Astrocyte (in vitro differentiated cells and primary cell): ENCODE measurements around the gene GCDH. TPM values are rescaled to one million over a fixed set of nuclear protein-coding genes. Genes with fewer than 3 reads are reported as not detected.

ENCODE experiments used
- DNase-seq: peaks from one replicate; pipeline ENCODE4 v3.0.0-alpha.2; 2010; ENCODE audit warnings: low read depth
- FAIRE-seq: peaks from 2 replicates; lab custom pipeline; 2011; peaks lifted over from hg19 to GRCh38; lab: Jason Lieb, UNC
- H2AFZ ChIP-seq: 2 replicates; pipeline ENCODE4 v1.6.0; 2012; ENCODE audit warnings: low read depth, low read length, inconsistent platforms
- H3K27ac ChIP-seq: 2 replicates; pipeline ENCODE4 v1.5.1; 2011; ENCODE audit warnings: low read depth, low read length, inconsistent platforms
- H3K27me3 ChIP-seq: 2 replicates; pipeline ENCODE4 v1.6.0; 2011; ENCODE audit warnings: low read length, inconsistent platforms; ENCODE audit not compliant: insufficient read depth
- H3K36me3 ChIP-seq: 2 replicates; pipeline ENCODE4 v1.5.1; 2011; ENCODE audit warnings: low read length, inconsistent platforms; ENCODE audit not compliant: insufficient read depth
- H3K4me1 ChIP-seq: 2 replicates; pipeline ENCODE4 v1.5.1; 2011; ENCODE audit warnings: low read length, inconsistent platforms; ENCODE audit not compliant: insufficient read depth
- H3K4me2 ChIP-seq: 2 replicates; pipeline ENCODE4 v1.6.0; 2012; ENCODE audit warnings: low read length, inconsistent platforms
- H3K4me3 ChIP-seq: 2 replicates; pipeline ENCODE4 v1.5.1; 2011; ENCODE audit warnings: low read depth, mild to moderate bottlenecking, low read length, inconsistent platforms; ENCODE audit not compliant: insufficient read depth
- H3K79me2 ChIP-seq: 2 replicates; pipeline ENCODE4 v1.6.0; 2012; ENCODE audit warnings: mild to moderate bottlenecking, low read length, inconsistent platforms; ENCODE audit not compliant: insufficient read depth
- H3K9ac ChIP-seq: 2 replicates; pipeline ENCODE4 v1.6.0; 2012; ENCODE audit warnings: mild to moderate bottlenecking, low read length, inconsistent platforms
- H3K9me3 ChIP-seq: 2 replicates; pipeline ENCODE4 v1.5.1; 2012; ENCODE audit warnings: low read depth, mild to moderate bottlenecking, low read length, inconsistent platforms; ENCODE audit not compliant: insufficient read depth
- H4K20me1 ChIP-seq: 2 replicates; pipeline ENCODE4 v1.6.0; 2012; ENCODE audit warnings: low read length, inconsistent platforms; ENCODE audit not compliant: insufficient read depth
- H3K27ac Mint-ChIP-seq: one replicate; pipeline ENCODE4 v1.8.0; 2021; ENCODE audit warnings: mild to moderate bottlenecking, mixed read lengths; ENCODE audit not compliant: unreplicated experiment
- H3K27me3 Mint-ChIP-seq: one replicate; pipeline ENCODE4 v1.8.0; 2021; ENCODE audit warnings: low read depth, mixed read lengths; ENCODE audit not compliant: unreplicated experiment
- H3K36me3 Mint-ChIP-seq: one replicate; pipeline ENCODE4 v1.8.0; 2021; ENCODE audit warnings: low read depth, mixed read lengths; ENCODE audit not compliant: unreplicated experiment
- H3K4me1 Mint-ChIP-seq: one replicate; pipeline ENCODE4 v1.8.0; 2021; ENCODE audit warnings: low read depth, mixed read lengths; ENCODE audit not compliant: unreplicated experiment
- H3K4me3 Mint-ChIP-seq: one replicate; pipeline ENCODE4 v1.8.0; 2021; ENCODE audit warnings: mild to moderate bottlenecking, moderate library complexity, mixed read lengths; ENCODE audit not compliant: unreplicated experiment
- H3K9me3 Mint-ChIP-seq: one replicate; pipeline ENCODE4 v1.8.0; 2021; ENCODE audit warnings: mild to moderate bottlenecking, mixed read lengths; ENCODE audit not compliant: unreplicated experiment
- EZH2 ChIP-seq: IDR thresholded peaks from 2 replicates; pipeline ENCODE4 v1.6.1; 2012; ENCODE audit warnings: mild to moderate bottlenecking, low read length, inconsistent platforms; ENCODE audit not compliant: insufficient read depth
- total RNA-seq: library from RNA; stranded (reverse); gene quantifications from 2 replicates; pipeline ENCODE4 v1.2.1, GENCODE V29; 2021
- TF ChIP-seq, protein P1 (sequence below): IDR thresholded peaks from 2 replicates; pipeline ENCODE4 v1.5.1; 2011; ENCODE audit warnings: low read depth, mild to moderate bottlenecking, inconsistent platforms, low read length, moderate library complexity; ENCODE audit not compliant: insufficient read depth

The GCDH gene
- total RNA-seq, 1 donor from 2014 or later, result 17.5 TPM

DNA sequence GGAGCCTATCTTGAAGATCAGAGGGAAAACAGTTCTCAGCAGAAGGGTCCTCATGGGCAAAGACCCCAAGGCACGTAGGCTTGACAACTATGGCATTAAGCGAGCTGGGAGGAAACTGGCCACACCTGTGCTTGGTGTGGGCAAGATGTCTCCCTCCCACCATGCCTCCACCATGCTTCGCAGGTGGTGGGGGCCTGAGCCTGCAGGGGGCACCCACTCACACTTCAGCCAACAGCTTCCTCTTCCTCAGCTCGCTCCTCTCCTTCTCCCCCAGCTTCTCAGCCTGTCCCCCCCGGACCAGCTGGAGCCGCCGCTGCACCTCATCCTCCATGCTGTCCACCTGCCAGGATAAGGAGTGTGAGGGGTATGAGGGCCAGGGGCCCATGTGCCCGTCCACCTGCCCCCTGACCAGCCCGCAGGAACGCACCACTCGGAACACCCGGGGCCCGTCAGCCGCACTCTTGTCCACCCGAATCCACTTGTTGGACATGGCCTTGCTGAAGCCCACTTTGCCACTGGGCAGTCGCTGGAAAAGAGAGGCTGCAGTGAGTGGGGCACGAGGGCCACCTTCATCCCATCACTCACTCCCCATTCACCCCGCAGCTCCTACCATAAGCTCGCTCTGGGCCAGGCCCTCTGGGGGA is 39.2 kb downstream of the GCDH start:
- Histone ChIP-seq H3K27me3 (no peaks in the 10 kb centered on the region), H3K36me3 (peaks cover 18% of the 10 kb centered on the region), H3K79me2 (peaks cover 33% of the 10 kb centered on the region), H3K4me1 (peaks cover 8% of the 10 kb centered on the region), H4K20me1 (peaks cover 33% of the 10 kb centered on the region), H3K9ac (no peak overlapping the region), H3K27ac (no peak overlapping the region), H3K4me3 (no peak overlapping the region), H3K9me3 (no peaks in the 10 kb centered on the region), H2AFZ (no peak overlapping the region), H3K4me2 (no peak overlapping the region)
- Mint-ChIP-seq H3K4me3 (no peak overlapping the region), H3K27ac (no peak overlapping the region), H3K4me1 (peaks cover 9% of the 10 kb centered on the region), H3K27me3 (no peaks in the 10 kb centered on the region), H3K36me3 (peaks cover 15% of the 10 kb centered on the region), H3K9me3 (no peaks in the 10 kb centered on the region)
- FAIRE-seq (no peak), DNase-seq (no peak)
- TF ChIP-seq EZH2, result no peak
- TF ChIP-seq, protein P1, sequence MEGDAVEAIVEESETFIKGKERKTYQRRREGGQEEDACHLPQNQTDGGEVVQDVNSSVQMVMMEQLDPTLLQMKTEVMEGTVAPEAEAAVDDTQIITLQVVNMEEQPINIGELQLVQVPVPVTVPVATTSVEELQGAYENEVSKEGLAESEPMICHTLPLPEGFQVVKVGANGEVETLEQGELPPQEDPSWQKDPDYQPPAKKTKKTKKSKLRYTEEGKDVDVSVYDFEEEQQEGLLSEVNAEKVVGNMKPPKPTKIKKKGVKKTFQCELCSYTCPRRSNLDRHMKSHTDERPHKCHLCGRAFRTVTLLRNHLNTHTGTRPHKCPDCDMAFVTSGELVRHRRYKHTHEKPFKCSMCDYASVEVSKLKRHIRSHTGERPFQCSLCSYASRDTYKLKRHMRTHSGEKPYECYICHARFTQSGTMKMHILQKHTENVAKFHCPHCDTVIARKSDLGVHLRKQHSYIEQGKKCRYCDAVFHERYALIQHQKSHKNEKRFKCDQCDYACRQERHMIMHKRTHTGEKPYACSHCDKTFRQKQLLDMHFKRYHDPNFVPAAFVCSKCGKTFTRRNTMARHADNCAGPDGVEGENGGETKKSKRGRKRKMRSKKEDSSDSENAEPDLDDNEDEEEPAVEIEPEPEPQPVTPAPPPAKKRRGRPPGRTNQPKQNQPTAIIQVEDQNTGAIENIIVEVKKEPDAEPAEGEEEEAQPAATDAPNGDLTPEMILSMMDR, result no peak

DNA sequence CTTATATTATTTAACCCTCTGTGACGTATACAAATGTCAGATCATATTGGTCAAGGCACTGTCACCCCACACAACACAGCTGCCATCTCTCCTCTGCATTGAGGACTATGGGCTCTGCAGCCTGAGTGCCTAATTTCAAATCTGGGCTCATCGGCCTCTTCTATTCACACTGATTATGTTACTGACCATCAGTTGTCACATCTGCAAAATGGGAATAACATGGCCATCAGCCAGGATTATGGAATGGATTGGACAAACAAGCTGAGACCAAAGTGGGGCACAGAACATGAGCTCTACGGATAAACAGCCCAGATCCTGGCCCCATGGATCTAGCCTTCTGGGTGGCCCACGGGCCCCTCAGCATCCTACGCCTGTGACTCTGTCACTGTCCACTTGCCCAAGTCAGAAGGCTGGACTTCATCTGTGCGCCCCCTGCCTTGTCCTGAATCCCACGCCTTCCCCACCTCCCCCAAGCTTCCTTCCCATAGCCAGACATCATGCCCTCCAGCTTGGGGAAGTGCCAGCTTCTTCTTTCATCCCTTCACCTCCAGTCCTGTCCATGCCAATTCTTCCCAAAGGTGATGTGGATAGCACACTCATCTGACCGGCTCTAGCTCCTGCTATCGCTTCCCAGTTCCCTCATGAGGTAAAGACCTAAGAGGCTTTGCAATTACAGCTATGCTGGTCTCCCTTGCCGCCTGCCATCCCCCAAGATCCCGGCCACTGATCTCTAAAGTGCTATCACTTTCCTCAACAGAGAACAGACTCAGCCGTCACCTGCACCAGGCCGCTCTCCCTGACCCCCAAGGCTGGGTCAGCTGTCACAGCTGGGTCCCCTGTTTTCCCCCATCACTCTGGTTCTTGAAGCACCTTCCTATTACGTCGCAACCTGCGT is 41.7 kb downstream of the GCDH start:
- DNase-seq (no peak), FAIRE-seq (no peak)
- Mint-ChIP-seq H3K36me3 (peaks cover 8% of the 10 kb centered on the region), H3K27ac (peak overlapping the region; percentile 96), H3K4me1 (peaks cover 12% of the 10 kb centered on the region), H3K27me3 (no peaks in the 10 kb centered on the region), H3K4me3 (peak overlapping the region; percentile 100), H3K9me3 (no peaks in the 10 kb centered on the region)
- peak overlapping the region; percentile 94 for H3K4me3 ChIP-seq
- H2AFZ ChIP-seq, result peak overlapping the region; percentile 91
- H4K20me1 ChIP-seq, result peaks cover 28% of the 10 kb centered on the region
- H3K36me3 ChIP-seq, result peaks cover 17% of the 10 kb centered on the region
- no peaks in the 10 kb centered on the region for H3K27me3 ChIP-seq
- H3K4me2 ChIP-seq, result peak overlapping the region; percentile 97
- H3K9ac ChIP-seq, result peak overlapping the region; percentile 92
- peaks cover 33% of the 10 kb centered on the region for H3K79me2 ChIP-seq
- TF ChIP-seq, protein P1, result no peak
- no peak for TF ChIP-seq EZH2
- H3K4me1 ChIP-seq, result peaks cover 13% of the 10 kb centered on the region
- peak overlapping the region; percentile 63 for H3K27ac ChIP-seq
- H3K9me3 ChIP-seq, result no peaks in the 10 kb centered on the region
